GM18511 (cell line): Measurements from ENCODE around the gene GSX1.
"Not testable (repeated sequence)": the region's sequence is repeated elsewhere in the genome, so short reads cannot be mapped to it uniquely, and the experiment has no call there.

Experiments
- ATAC-seq: cut with Tn5 transposase; IDR thresholded peaks from one replicate; pipeline ENCODE4 v1.9.1; 2021; ENCODE audit warnings: mild to moderate bottlenecking, moderate library complexity; ENCODE audit not compliant: unreplicated experiment

The GSX1 gene

GRCh38 chr13:27793507-27794367, 1.5 kb downstream of the GSX1 start:
- ATAC-seq: no peak

- no peak for ATAC-seq
These were observed 2.0 kb downstream of the GSX1 start for GRCh38 chr13:27794368-27794691.

- no peak for ATAC-seq
These were observed 2.8 kb downstream of the GSX1 start for GRCh38 chr13:27794921-27795717.

GRCh38 chr13:27795718-27796019, 3.4 kb downstream of the GSX1 start:
- ATAC-seq: no peak

GRCh38 chr13:27796544-27797227, 4.4 kb downstream of the GSX1 start:
- ATAC-seq: no peak

DNA sequence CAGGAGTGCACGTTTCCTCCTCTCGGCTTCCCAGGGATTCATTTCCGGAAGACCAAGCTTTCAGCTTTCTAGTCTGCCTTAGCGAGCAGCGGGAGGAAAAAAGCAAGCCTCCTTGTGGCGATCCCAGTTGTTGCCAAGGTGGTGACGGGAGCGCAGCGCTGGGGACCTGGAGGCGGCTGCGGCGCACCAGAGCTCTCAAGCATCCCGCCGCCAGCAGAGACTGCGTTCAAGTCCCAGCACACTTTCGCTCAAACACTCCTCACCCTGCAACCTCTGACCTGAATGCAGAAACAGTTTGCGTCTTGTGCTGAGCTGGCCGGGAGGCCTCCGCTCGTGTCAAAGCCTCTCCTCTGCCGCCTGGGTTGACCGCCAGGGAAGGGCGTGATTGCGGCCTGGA, 4.9 kb downstream of the GSX1 start:
- ATAC-seq: no peak

- ATAC-seq: no peak
These were observed 14.6 kb downstream of the GSX1 start for GRCh38 chr13:27806744-27807387.

DNA sequence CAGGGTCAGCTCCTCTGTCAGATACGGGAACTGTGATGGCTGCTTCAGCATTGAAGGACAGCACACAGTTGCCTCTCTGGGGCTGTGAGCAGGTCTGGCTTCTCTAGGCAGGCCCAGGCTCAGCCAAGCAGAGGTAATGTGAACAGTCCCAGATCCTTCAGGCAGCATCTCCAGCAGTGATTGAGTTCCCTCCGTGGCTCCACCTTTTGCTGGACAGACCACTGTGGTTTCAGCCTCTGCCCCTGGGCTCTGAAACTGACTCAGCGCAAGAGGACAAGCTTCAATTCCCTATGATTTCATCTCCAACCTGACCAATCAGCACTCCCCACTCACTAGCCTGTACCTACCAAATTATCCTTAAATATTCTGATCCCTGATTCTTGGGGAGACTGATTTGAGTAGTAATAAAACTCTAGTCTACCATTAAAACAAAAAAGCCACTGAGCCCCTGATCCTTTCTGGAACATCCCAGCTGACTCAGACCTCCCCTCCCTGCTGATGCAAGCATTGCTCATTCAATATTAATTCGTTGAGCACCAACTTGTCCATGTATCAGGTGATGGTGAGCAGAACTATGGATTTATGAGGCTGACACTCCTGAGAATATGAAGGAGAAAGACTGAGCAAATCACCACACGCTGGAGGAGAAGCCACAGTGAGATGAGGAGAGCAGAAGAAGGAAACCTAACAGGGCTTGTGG, 16.7 kb downstream of the GSX1 start:
- no peak for ATAC-seq

DNA sequence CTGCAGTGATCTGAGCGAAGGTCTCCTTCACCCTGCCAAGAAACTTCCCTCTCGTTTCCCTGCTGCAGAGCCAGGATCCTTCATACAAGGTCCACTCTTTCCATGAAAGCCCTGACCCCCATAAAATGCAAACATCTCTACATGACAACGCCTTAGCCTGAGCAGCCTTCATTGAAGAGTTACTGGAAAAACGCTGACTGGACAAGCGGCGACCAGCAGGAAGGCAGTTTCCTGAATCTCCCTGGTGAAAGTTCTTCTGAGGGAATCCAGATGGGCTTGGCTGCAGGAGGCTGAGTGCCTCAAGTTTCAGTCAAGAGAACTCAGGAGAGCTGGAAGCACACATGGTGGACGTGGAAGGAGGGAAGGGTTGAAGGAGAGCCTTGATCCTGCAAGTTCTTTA, 17.7 kb downstream of the GSX1 start:
- no peak for ATAC-seq

DNA sequence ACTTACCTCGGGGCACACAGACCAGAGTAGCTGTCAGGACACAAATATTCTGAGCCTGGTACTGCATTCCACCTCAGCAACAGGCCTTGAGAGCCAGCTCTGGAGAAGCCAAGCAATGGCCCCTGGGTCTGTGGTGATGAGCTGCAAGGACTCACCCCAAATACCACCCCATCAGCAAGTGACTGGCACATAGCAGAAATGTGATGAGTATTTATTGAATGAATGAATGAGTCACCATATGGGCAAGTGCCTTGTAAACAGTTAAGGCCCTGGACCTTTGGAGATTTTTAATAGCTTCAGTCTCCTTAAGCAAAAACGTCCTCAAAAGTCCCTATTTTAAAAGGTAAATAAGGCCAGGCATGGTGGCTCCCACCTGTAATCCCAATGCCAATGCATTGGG, 18.2 kb downstream of the GSX1 start:
- no peak for ATAC-seq

GRCh38 chr13:27813826-27814225, 21.5 kb downstream of the GSX1 start:
- ATAC-seq: no peak

GRCh38 chr13:27817832-27818231, 25.5 kb downstream of the GSX1 start:
- not testable (repeated sequence) for ATAC-seq

GRCh38 chr13:27820524-27821482, 28.5 kb downstream of the GSX1 start:
- ATAC-seq: no peak

DNA sequence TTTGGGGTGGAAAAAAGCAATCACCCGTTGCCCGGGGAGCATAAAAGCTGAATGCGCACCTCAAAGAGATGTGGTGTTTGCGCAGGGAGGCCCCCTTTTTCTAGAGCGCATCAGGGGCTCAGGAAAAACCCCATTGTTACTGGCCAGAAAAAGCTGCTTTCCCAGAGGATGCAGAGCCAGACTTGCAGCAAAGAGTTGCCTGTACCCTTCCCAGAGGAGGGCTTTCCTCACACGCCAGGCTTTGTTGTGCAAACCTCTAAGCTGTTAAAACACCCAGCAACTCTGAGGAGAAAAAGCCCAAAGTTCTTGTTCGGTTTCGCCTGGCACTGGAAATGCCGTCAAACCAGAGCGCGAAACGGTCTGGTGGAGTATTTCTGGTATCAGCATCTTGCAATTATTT, 29.3 kb downstream of the GSX1 start:
- no peak for ATAC-seq

DNA sequence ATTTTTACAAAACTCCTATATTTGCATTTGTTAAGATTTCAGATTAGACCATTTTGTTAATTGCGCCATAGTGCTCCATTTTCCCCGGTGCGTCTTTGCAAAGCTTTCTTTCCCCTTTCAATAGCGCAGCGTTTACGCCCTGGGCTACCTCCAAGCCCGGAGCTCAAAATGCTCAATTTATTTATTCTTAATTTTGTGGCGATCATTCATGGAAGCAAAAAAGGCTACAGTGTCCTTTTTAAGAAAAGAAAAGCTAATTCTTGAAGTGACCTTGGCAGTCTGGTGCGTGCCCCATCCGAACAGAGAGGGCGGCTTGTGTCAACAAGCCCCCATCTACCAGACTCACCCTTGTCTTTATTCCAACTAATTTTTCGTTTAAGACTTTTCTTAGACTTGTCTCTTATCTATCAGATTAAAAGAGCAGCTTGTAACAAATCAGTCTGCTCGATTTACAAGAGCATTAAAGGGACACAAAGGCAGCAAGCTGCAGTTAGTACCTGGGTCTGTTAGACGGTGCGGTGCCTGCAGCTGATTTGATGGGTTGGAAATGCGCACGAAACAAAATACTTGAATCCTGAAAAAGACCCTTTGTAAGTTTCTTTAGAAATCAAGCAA, 30.1 kb downstream of the GSX1 start:
- ATAC-seq: no peak

DNA sequence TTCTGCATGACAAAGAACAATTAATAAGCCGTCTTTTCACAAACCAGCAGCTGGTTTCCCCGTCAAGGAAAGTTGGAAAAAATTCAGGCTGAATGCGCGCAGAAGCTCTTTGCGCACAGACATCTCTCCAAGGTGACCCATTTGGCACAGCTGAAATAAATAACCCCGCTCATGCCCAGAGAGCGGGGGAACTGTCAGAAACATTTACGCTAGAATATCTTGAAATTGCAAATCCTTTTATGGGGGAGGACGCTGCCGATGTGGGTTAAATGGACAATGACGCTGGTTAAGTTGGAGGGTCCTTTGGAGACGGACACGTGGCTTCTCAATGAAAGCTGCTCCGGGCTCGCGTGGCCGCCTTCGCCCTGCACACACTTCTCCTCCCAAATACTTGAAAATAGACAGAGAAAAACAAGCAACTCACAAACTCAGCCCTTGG, 30.6 kb downstream of the GSX1 start:
- ATAC-seq: no peak

GRCh38 chr13:27824121-27824520, 31.8 kb downstream of the GSX1 start:
- ATAC-seq: no peak

- no peak for ATAC-seq
These were observed 32.8 kb downstream of the GSX1 start for GRCh38 chr13:27825072-27825471.
